ENCODE data around the gene TTLL11.

The TTLL11 gene

GRCh38 chr9:121839726-121840500 is 253.2 kb downstream of the TTLL11 start:
- no peak overlapping the region for H3K27ac Mint-ChIP-seq
- H3K27me3 Mint-ChIP-seq, result no peaks in the 10 kb centered on the region
- no peaks in the 10 kb centered on the region for H3K9me3 Mint-ChIP-seq (ENCODE audit: low read depth)
- H3K4me3 Mint-ChIP-seq, result no peak overlapping the region
- peaks cover 17% of the 10 kb centered on the region for H3K4me1 Mint-ChIP-seq (ENCODE audit: low read depth)
- H3K36me3 Mint-ChIP-seq, result peaks cover 7% of the 10 kb centered on the region

DNA sequence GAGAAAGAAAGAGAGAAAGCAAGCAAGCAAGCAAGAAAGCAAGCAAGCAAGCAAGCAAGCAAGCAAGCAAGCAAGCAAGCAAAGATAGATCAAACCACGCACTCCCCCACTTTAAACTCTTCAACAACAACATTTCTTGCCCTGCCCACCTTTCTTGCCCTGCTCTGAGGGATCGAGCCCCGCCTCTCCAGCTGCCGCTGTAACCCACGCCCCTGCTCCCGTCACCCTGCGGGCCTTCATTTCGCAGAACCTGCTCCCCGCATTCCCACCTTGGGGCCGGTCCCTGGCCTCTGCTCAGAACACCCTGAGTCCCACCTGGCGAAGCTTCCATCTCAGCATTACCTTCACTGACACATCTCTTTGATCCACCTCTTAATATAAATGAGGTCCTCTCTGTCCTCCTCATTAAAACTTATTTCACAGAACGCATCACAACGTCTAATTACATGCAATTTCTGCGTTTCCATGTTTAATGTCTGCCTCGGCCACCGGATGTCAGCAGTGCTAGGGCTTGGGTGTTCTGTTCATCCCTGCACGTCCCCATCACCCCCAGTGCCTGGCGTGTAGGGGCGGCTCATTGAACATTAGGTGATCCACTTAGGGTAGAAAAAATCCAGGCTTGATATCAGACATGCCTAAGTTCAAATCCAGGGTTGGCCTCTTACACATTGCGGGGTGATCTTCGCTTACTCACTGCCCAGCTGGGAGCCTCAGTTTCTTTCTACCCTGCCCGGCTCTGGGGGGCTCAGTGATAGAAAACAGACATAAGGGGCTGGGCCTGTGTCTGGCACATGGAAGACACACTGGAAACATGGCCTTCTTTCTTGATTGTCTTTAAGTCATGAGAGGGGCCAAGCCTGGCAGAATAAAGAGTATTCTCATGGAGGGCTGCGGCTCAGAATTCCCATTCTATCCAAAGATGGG is 254.1 kb downstream of the TTLL11 start:
- Mint-ChIP-seq H3K27ac (no peak overlapping the region), H3K36me3 (no peaks in the 10 kb centered on the region), H3K4me3 (no peak overlapping the region), H3K4me1 (ENCODE audit: low read depth) (peaks cover 17% of the 10 kb centered on the region), H3K9me3 (ENCODE audit: low read depth) (no peaks in the 10 kb centered on the region), H3K27me3 (no peaks in the 10 kb centered on the region)

GRCh38 chr9:121837113-121837961 is 255.8 kb downstream of the TTLL11 start:
- Mint-ChIP-seq H3K27ac (no peak overlapping the region), H3K4me3 (no peak overlapping the region), H3K36me3 (no peaks in the 10 kb centered on the region), H3K4me1 (ENCODE audit: low read depth) (peaks cover 17% of the 10 kb centered on the region), H3K9me3 (ENCODE audit: low read depth) (no peaks in the 10 kb centered on the region), H3K27me3 (no peaks in the 10 kb centered on the region)

GRCh38 chr9:121836366-121836885 is 256.7 kb downstream of the TTLL11 start:
- Mint-ChIP-seq H3K4me1 (ENCODE audit: low read depth) (peaks cover 12% of the 10 kb centered on the region), H3K27ac (no peak overlapping the region), H3K4me3 (no peak overlapping the region), H3K27me3 (no peaks in the 10 kb centered on the region), H3K36me3 (no peaks in the 10 kb centered on the region), H3K9me3 (ENCODE audit: low read depth) (no peaks in the 10 kb centered on the region)

GRCh38 chr9:121835587-121836365 is 257.3 kb downstream of the TTLL11 start:
- peaks cover 7% of the 10 kb centered on the region for H3K4me1 Mint-ChIP-seq (ENCODE audit: low read depth)
- no peaks in the 10 kb centered on the region for H3K36me3 Mint-ChIP-seq
- no peak overlapping the region for H3K4me3 Mint-ChIP-seq
- H3K27ac Mint-ChIP-seq, result no peak overlapping the region
- no peaks in the 10 kb centered on the region for H3K9me3 Mint-ChIP-seq (ENCODE audit: low read depth)
- no peaks in the 10 kb centered on the region for H3K27me3 Mint-ChIP-seq

- Mint-ChIP-seq H3K27ac (no peak overlapping the region), H3K4me1 (ENCODE audit: low read depth) (no peaks in the 10 kb centered on the region), H3K9me3 (ENCODE audit: low read depth) (no peaks in the 10 kb centered on the region), H3K36me3 (no peaks in the 10 kb centered on the region), H3K27me3 (no peaks in the 10 kb centered on the region), H3K4me3 (no peak overlapping the region)
Observed at GRCh38 chr9:121833061-121833460, 260.0 kb downstream of the TTLL11 start.

- Mint-ChIP-seq H3K9me3 (ENCODE audit: low read depth) (no peaks in the 10 kb centered on the region), H3K27me3 (no peaks in the 10 kb centered on the region), H3K4me1 (ENCODE audit: low read depth) (no peaks in the 10 kb centered on the region), H3K4me3 (no peak overlapping the region), H3K27ac (no peak overlapping the region), H3K36me3 (no peaks in the 10 kb centered on the region)
Observed at GRCh38 chr9:121831869-121832268, 261.2 kb downstream of the TTLL11 start.

DNA sequence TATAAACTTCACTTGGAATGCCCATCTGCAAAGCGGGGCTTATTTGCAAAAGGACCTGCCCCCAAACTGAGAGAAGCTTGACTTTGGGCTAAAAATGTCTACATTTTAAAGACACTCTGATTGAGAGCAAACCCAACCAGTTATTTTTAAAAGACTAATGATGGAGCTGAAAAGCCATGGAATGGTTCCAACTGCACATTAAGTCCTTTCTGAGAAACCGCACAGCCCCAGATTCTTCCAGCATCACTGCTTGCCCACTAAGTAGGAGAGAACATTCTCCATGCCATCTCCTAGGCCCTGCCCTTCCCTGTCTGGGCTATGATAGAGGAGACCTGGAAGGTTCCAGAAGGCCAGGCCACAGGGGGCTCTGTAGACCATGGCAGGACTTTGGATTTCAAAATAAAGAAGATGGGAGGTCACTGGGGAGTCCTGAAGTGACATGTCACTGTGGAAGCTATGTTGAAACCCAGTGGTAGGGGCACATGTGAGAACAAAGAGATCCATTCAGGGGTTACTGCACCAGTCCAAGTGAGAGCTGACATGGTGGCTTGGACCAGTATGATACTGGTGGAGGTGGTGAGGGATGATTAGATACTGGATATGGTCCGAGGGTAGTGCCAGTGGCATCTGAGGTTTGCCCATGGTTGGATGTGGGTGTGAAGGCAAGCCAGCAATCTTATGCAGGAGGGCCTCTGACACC is 262.5 kb downstream of the TTLL11 start:
- Mint-ChIP-seq H3K4me1 (ENCODE audit: low read depth) (no peaks in the 10 kb centered on the region), H3K36me3 (no peaks in the 10 kb centered on the region), H3K27ac (no peak overlapping the region), H3K27me3 (no peaks in the 10 kb centered on the region), H3K9me3 (ENCODE audit: low read depth) (no peaks in the 10 kb centered on the region), H3K4me3 (no peak overlapping the region)

DNA sequence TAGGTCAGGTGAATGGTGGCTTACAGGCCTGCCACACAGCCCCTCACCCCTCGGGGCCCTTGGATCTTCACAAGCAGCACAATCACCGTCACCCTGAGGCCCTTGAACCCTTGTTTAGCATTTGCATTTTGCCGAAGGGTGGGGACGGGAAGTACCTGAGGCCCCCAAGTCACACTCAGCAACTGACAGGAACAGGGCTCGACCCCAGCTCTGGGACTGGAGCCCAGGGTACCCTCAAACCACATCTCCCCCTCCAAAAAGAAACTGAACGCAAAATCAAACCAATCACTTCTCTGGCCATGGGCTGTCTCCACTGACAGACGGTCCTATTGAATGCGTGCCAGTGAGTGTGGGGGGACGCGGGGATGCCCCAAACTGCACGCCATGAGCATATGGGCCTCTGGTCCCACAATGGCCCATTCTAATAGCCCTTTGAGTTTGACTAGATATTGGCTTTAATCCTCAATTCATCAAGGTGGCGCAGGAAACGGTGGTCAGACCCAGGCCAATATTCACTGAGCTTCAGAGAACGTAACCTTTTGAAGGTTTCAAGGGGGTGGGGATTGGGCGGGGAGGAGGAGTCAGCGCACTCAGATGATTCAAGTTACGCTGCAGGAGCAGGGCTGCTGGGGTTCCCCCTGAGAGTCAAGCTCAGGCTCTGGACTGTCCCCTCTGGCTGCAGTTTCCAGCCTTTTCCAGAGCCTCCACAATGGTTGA is 265.7 kb downstream of the TTLL11 start:
- Mint-ChIP-seq H3K27ac (no peak overlapping the region), H3K36me3 (no peaks in the 10 kb centered on the region), H3K27me3 (no peaks in the 10 kb centered on the region), H3K4me1 (ENCODE audit: low read depth) (no peaks in the 10 kb centered on the region), H3K9me3 (ENCODE audit: low read depth) (no peaks in the 10 kb centered on the region), H3K4me3 (no peak overlapping the region)

- H3K4me3 Mint-ChIP-seq, result no peak overlapping the region
- no peaks in the 10 kb centered on the region for H3K27me3 Mint-ChIP-seq
Observed at GRCh38 chr9:121826711-121827110, 266.4 kb downstream of the TTLL11 start.

DNA sequence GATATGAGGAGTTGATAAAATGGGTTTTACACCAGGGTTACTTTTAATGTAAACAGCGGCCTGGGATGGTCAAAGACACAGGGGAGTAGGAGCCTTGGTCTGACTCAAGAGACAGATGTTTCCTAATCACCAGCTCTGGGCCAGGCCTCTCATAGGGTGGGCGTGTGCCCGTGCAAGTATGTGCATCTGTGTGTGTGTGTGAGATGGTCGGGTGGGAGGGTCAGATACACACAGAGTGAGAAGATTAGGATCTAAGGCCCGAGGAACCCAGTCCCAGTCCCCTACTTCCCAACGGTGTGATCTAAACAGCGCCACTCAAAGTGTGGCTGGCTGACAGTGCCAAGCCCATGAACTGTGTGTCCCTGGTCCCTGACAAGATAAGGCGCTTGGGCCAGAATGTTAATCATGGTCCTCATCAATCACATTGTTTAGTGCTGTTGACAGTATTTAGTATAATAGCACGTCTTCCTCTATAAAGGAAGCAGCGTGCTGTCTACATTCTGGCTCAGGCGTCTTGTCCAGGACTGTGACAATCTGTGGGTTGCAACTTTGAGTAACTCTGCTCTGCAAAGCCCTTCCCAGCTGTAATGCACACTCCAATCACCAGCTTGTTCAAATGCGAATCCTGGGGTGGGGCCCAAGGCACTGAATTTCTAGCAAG is 267.9 kb downstream of the TTLL11 start:
- Mint-ChIP-seq H3K27me3 (no peaks in the 10 kb centered on the region), H3K9me3 (ENCODE audit: low read depth) (no peaks in the 10 kb centered on the region), H3K4me1 (ENCODE audit: low read depth) (no peaks in the 10 kb centered on the region), H3K27ac (no peak overlapping the region), H3K4me3 (no peak overlapping the region), H3K36me3 (no peaks in the 10 kb centered on the region)

More at GRCh38 chr9:121826711-121827110, 266.4 kb downstream of the TTLL11 start:
- H3K9me3 Mint-ChIP-seq (ENCODE audit: low read depth), result no peaks in the 10 kb centered on the region
- H3K27ac Mint-ChIP-seq, result no peak overlapping the region
- no peaks in the 10 kb centered on the region for H3K4me1 Mint-ChIP-seq (ENCODE audit: low read depth)
- H3K36me3 Mint-ChIP-seq, result no peaks in the 10 kb centered on the region

DNA sequence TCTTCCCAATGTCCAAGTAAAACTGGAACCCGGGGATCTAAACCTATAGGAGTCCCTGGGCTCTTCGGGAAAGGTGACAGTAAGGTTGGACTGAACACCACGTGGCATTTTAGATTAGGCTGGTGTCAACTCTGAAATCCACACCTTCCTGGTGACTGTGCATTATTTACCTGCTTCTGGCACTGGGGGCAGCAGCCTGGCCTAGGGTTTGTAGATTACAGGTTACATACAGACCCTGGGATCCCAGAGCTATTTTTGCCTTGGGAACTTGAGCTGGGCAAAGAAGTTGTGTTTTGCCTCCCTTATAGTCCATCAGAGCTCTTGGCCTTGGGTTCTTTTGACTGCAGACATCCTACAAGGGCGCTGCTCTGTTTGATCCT is 268.5 kb downstream of the TTLL11 start:
- Mint-ChIP-seq H3K27me3 (no peaks in the 10 kb centered on the region), H3K4me1 (ENCODE audit: low read depth) (no peaks in the 10 kb centered on the region), H3K36me3 (no peaks in the 10 kb centered on the region), H3K4me3 (no peak overlapping the region), H3K9me3 (ENCODE audit: low read depth) (no peaks in the 10 kb centered on the region), H3K27ac (no peak overlapping the region)
